ENCODE measurements around the gene GNAT2. TPM values are rescaled to one million over a fixed set of nuclear protein-coding genes. Genes with fewer than 3 reads are reported as not detected.
"Not testable (repeated sequence)": the region's sequence is repeated elsewhere in the genome, so short reads cannot be mapped to it uniquely, and the experiment has no call there.

The GNAT2 gene
- total RNA-seq, 6 donors from 2014 or later = 0.20 to 0.46 TPM; not detected in 4

GRCh38 chr1:109661391-109661790, 42.0 kb upstream of the GNAT2 start:
- no peak for TF ChIP-seq POLR2AphosphoS5 (IDR thresholded peaks at IDR 0.05)
- TF ChIP-seq POLR2A (IDR thresholded peaks at IDR 0.05) = no peak
- 84 to 92% methylated on average over 2 of the region's 2 CpGs for WGBS, 2 donors
- H3K4me3 ChIP-seq = no peak overlapping the region
- DNase-seq (no peak), ATAC-seq (ENCODE audit: low FRiP score in 2 of 2) (no peak)
- H3K27me3 ChIP-seq = no peaks in the 10 kb centered on the region
- H3K9me3 ChIP-seq = no peaks in the 10 kb centered on the region
- peaks cover 0 to 5% (median 4%) of the 10 kb centered on the region in 4 donors for H3K4me1 ChIP-seq
- H3K36me3 ChIP-seq = peaks cover 0 to 18% (median 0%) of the 10 kb centered on the region in 4 donors
- H3K27ac ChIP-seq = no peak overlapping the region

GRCh38 chr1:109660691-109661026, 41.2 kb upstream of the GNAT2 start:
- H3K27me3 ChIP-seq; H3K9me3 ChIP-seq; ATAC-seq (ENCODE audit: low FRiP score in 2 of 2); H3K4me3 ChIP-seq; H3K27ac ChIP-seq; DNase-seq; H3K4me1 ChIP-seq: not testable (repeated sequence)
- WGBS, 2 donors = 33 to 41% methylated on average over 1 to 3 of the region's 4 CpGs
- H3K36me3 ChIP-seq = peaks cover 0 to 18% (median 0%) of the 10 kb centered on the region in 4 donors

GRCh38 chr1:109659997-109660690, 40.7 kb upstream of the GNAT2 start:
- peaks cover 4 to 13% (median 9%) of the 10 kb centered on the region in 4 donors for H3K4me1 ChIP-seq
- H3K36me3 ChIP-seq = peaks cover 0 to 18% (median 0%) of the 10 kb centered on the region in 4 donors
- no peak for TF ChIP-seq EP300 (IDR thresholded peaks at IDR 0.05)
- TF ChIP-seq POLR2A (IDR thresholded peaks at IDR 0.05) = no peak
- TF ChIP-seq CTCF (IDR thresholded peaks at IDR 0.05) = no peak
- no peak for TF ChIP-seq POLR2AphosphoS5 (IDR thresholded peaks at IDR 0.05)
- no peak for DNase-seq
- no peak for ATAC-seq (ENCODE audit: low FRiP score in 2 of 2)
- H3K4me3 ChIP-seq = no peak overlapping the region
- 54 to 78% methylated on average over 3 to 5 of the region's 5 CpGs for WGBS, 2 donors
- no peaks in the 10 kb centered on the region for H3K9me3 ChIP-seq
- H3K27me3 ChIP-seq = no peaks in the 10 kb centered on the region
- no peak overlapping the region for H3K27ac ChIP-seq

- Histone ChIP-seq H3K27me3 (no peaks in the 10 kb centered on the region), H3K4me1 (peaks cover 6 to 15% (median 12%) of the 10 kb centered on the region in 4 donors), H3K36me3 (peaks cover 0 to 18% (median 0%) of the 10 kb centered on the region in 4 donors), H3K27ac (no peak overlapping the region), H3K9me3 (no peaks in the 10 kb centered on the region), H3K4me3 (no peak overlapping the region)
- WGBS, 2 donors = 73 to 77% methylated on average over 2 of the region's 2 CpGs
- ATAC-seq (ENCODE audit: low FRiP score in 2 of 2) = no peak
- no peak for TF ChIP-seq POLR2AphosphoS5 (IDR thresholded peaks at IDR 0.05)
- no peak for TF ChIP-seq POLR2A (IDR thresholded peaks at IDR 0.05)
- no peak for TF ChIP-seq EP300 (IDR thresholded peaks at IDR 0.05)
- TF ChIP-seq CTCF (IDR thresholded peaks at IDR 0.05) = no peak
- no peak for DNase-seq
Observed at GRCh38 chr1:109659145-109659544, 39.7 kb upstream of the GNAT2 start.

- Histone ChIP-seq H3K27me3 (no peaks in the 10 kb centered on the region), H3K4me1 (peaks cover 6 to 15% (median 12%) of the 10 kb centered on the region in 4 donors), H3K4me3 (no peak overlapping the region), H3K9me3 (no peaks in the 10 kb centered on the region), H3K36me3 (peaks cover 0 to 18% (median 0%) of the 10 kb centered on the region in 4 donors), H3K27ac (no peak overlapping the region)
- no peak for DNase-seq
- WGBS, 2 donors = 47 to 49% methylated on average over 3 of the region's 3 CpGs
- no peak for TF ChIP-seq POLR2A (IDR thresholded peaks at IDR 0.05)
- no peak for TF ChIP-seq EP300 (IDR thresholded peaks at IDR 0.05)
- TF ChIP-seq CTCF (IDR thresholded peaks at IDR 0.05) = no peak
- TF ChIP-seq POLR2AphosphoS5 (IDR thresholded peaks at IDR 0.05) = no peak
- ATAC-seq (ENCODE audit: low FRiP score in 2 of 2) = no peak
Observed at GRCh38 chr1:109658533-109659042, 39.2 kb upstream of the GNAT2 start.

- Histone ChIP-seq H3K27ac (no peak overlapping the region), H3K36me3 (peaks cover 0 to 18% (median 0%) of the 10 kb centered on the region in 4 donors), H3K4me1 (peaks cover 6 to 15% (median 12%) of the 10 kb centered on the region in 4 donors), H3K9me3 (no peaks in the 10 kb centered on the region), H3K27me3 (no peaks in the 10 kb centered on the region), H3K4me3 (no peak overlapping the region)
- no peak for TF ChIP-seq POLR2AphosphoS5 (IDR thresholded peaks at IDR 0.05)
- TF ChIP-seq CTCF (IDR thresholded peaks at IDR 0.05) = no peak
- TF ChIP-seq POLR2A (IDR thresholded peaks at IDR 0.05) = no peak
- no peak for TF ChIP-seq EP300 (IDR thresholded peaks at IDR 0.05)
- DNase-seq (no peak), ATAC-seq (ENCODE audit: low FRiP score in 2 of 2) (no peak)
- WGBS, 2 donors = 85 to 90% methylated on average over 7 of the region's 7 CpGs
Observed at GRCh38 chr1:109657970-109658369, 38.6 kb upstream of the GNAT2 start.

Measured in upper lobe of left lung (tissue), 6 donors.